Measurements from ENCODE around the gene ARHGAP25.

The ARHGAP25 gene

GRCh38 chr2:68717305-68717661 is 17.3 kb upstream of the ARHGAP25 start:
- no peak for DNase-seq (ENCODE audit: low spot score)

GRCh38 chr2:68719912-68720311 is 14.7 kb upstream of the ARHGAP25 start:
- no peak for DNase-seq (ENCODE audit: low spot score)

GRCh38 chr2:68720665-68721064 is 13.9 kb upstream of the ARHGAP25 start:
- no peak for DNase-seq (ENCODE audit: low spot score)

- no peak for DNase-seq (ENCODE audit: low spot score)
Observed at GRCh38 chr2:68721482-68722101, 13.0 kb upstream of the ARHGAP25 start.

- DNase-seq (ENCODE audit: low spot score) = no peak
Observed at GRCh38 chr2:68722712-68723111, 11.9 kb upstream of the ARHGAP25 start.

GRCh38 chr2:68723181-68723580 is 11.4 kb upstream of the ARHGAP25 start:
- DNase-seq (ENCODE audit: low spot score) = no peak

- no peak for DNase-seq (ENCODE audit: low spot score)
Observed at GRCh38 chr2:68726100-68726499, 8.5 kb upstream of the ARHGAP25 start.

- no peak for DNase-seq (ENCODE audit: low spot score)
Observed at GRCh38 chr2:68726608-68727367, 7.8 kb upstream of the ARHGAP25 start.

- no peak for DNase-seq (ENCODE audit: low spot score)
Observed at GRCh38 chr2:68727683-68728375, 6.8 kb upstream of the ARHGAP25 start.

- DNase-seq (ENCODE audit: low spot score) = no peak
Observed at GRCh38 chr2:68730828-68731227, 3.8 kb upstream of the ARHGAP25 start.

- DNase-seq (ENCODE audit: low spot score) = no peak
Observed at GRCh38 chr2:68732036-68732932, 2.3 kb upstream of the ARHGAP25 start.

- DNase-seq (ENCODE audit: low spot score) = no peak
Observed at GRCh38 chr2:68733365-68733764, 1.2 kb upstream of the ARHGAP25 start.

GRCh38 chr2:68734176-68734575 is 435 bp upstream of the ARHGAP25 start:
- DNase-seq (ENCODE audit: low spot score) = no peak

- DNase-seq (ENCODE audit: low spot score) = no peak
Observed at GRCh38 chr2:68736086-68736485, 1.5 kb downstream of the ARHGAP25 start.

- no peak for DNase-seq (ENCODE audit: low spot score)
Observed at GRCh38 chr2:68737711-68738110, 3.1 kb downstream of the ARHGAP25 start.

- DNase-seq (ENCODE audit: low spot score) = no peak
Observed at GRCh38 chr2:68738906-68739594, 4.4 kb downstream of the ARHGAP25 start.

- DNase-seq (ENCODE audit: low spot score) = no peak
Observed at GRCh38 chr2:68739595-68740399, 5.2 kb downstream of the ARHGAP25 start.

GRCh38 chr2:68740400-68740914 is 5.8 kb downstream of the ARHGAP25 start:
- no peak for DNase-seq (ENCODE audit: low spot score)

- DNase-seq (ENCODE audit: low spot score) = no peak
Observed at GRCh38 chr2:68741238-68741637, 6.6 kb downstream of the ARHGAP25 start.

GRCh38 chr2:68741805-68742306 is 7.2 kb downstream of the ARHGAP25 start:
- DNase-seq (ENCODE audit: low spot score) = no peak
